HL-60 (cell line): ENCODE measurements around the gene NPSR1.

Source experiments
- DNase-seq, 2 experiments: peaks; one replicate each; pipeline ENCODE4 v3.0.0-alpha.2; 2010 to 2020; ENCODE audit warnings: low read depth in 1 of 2, low spot score in 1 of 2
- H3K27ac ChIP-seq: fragments of 250-450 bp; sonication (Bioruptor Pico); replicated peaks from 2 replicates; pipeline ENCODE4 v1.5.1; 2020; ENCODE audit warnings: mild to moderate bottlenecking, moderate library complexity
- H3K27me3 ChIP-seq: fragments of 250-450 bp; sonication (Bioruptor Pico); 2 replicates; pipeline ENCODE4 v1.5.1; 2021; ENCODE audit warnings: mild to moderate bottlenecking, moderate library complexity; ENCODE audit not compliant: insufficient read depth, poor library complexity, severe bottlenecking
- H3K4me3 ChIP-seq: replicated peaks from 2 replicates; pipeline ENCODE4 v1.5.1; 2011; ENCODE audit warnings: mild to moderate bottlenecking, control low read depth, low read length; ENCODE audit not compliant: insufficient read depth
- GABPA ChIP-seq: IDR thresholded peaks from 2 replicates; pipeline ENCODE4 v1.6.1; 2012; ENCODE audit warnings: low read depth
- POLR2AphosphoS5 ChIP-seq: IDR thresholded peaks from 2 replicates; pipeline ENCODE4 v1.6.1; 2012; ENCODE audit warnings: low read depth
- REST ChIP-seq: IDR thresholded peaks from 2 replicates; pipeline ENCODE4 v1.6.1; 2012; ENCODE audit warnings: low read depth; ENCODE audit not compliant: insufficient replicate concordance
- SPI1 ChIP-seq: IDR thresholded peaks from 2 replicates; pipeline ENCODE4 v1.6.1; 2012; ENCODE audit warnings: low read depth, mild to moderate bottlenecking, borderline replicate concordance
- TF ChIP-seq, protein P1 (sequence below): IDR thresholded peaks from one replicate; pipeline ENCODE4 v1.5.1; 2011; ENCODE audit warnings: low read length, control low read depth, inconsistent platforms; ENCODE audit not compliant: insufficient read depth

NPSR1 gene

GRCh38 chr7:34780546-34780945, 122.5 kb downstream of the NPSR1 start:
- no peak for DNase-seq
- H3K4me3 ChIP-seq, result no peak overlapping the region
- TF ChIP-seq REST (no peak), POLR2AphosphoS5 (no peak), SPI1 (no peak), GABPA (no peak)
- TF ChIP-seq, protein P1, sequence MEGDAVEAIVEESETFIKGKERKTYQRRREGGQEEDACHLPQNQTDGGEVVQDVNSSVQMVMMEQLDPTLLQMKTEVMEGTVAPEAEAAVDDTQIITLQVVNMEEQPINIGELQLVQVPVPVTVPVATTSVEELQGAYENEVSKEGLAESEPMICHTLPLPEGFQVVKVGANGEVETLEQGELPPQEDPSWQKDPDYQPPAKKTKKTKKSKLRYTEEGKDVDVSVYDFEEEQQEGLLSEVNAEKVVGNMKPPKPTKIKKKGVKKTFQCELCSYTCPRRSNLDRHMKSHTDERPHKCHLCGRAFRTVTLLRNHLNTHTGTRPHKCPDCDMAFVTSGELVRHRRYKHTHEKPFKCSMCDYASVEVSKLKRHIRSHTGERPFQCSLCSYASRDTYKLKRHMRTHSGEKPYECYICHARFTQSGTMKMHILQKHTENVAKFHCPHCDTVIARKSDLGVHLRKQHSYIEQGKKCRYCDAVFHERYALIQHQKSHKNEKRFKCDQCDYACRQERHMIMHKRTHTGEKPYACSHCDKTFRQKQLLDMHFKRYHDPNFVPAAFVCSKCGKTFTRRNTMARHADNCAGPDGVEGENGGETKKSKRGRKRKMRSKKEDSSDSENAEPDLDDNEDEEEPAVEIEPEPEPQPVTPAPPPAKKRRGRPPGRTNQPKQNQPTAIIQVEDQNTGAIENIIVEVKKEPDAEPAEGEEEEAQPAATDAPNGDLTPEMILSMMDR, result no peak
- no peak overlapping the region for H3K27ac ChIP-seq
- no peaks in the 10 kb centered on the region for H3K27me3 ChIP-seq

GRCh38 chr7:34787586-34787985, 129.6 kb downstream of the NPSR1 start:
- TF ChIP-seq SPI1 (no peak), POLR2AphosphoS5 (no peak), GABPA (no peak), REST (no peak)
- TF ChIP-seq, protein P1, result no peak
- no peak overlapping the region for H3K4me3 ChIP-seq
- no peaks in the 10 kb centered on the region for H3K27me3 ChIP-seq
- DNase-seq, result no peak
- no peak overlapping the region for H3K27ac ChIP-seq

GRCh38 chr7:34806831-34807230, 148.8 kb downstream of the NPSR1 start:
- TF ChIP-seq GABPA, result no peak
- no peak for TF ChIP-seq POLR2AphosphoS5
- TF ChIP-seq, protein P1, result no peak
- TF ChIP-seq REST, result no peak
- TF ChIP-seq SPI1, result no peak
- DNase-seq, result no peak
- H3K4me3 ChIP-seq, result no peak overlapping the region
- H3K27ac ChIP-seq, result no peak overlapping the region
- H3K27me3 ChIP-seq, result no peaks in the 10 kb centered on the region
